HepG2 (cell line): Measurements from ENCODE around the gene NDUFS7. TPM values are rescaled to one million over a fixed set of nuclear protein-coding genes. Genes with fewer than 3 reads are reported as not detected.
A peak's percentile ranks its signal among the peaks of the same experiment; 100 is the strongest.

Experiments used
- AHR ChIP-seq: IDR thresholded peaks from 2 replicates; pipeline ENCODE4 v1.6.1; 2018; ENCODE audit warnings: missing genetic modification reagents, missing compliant biosample characterization
- KLF16 ChIP-seq, 2 experiments: sonication (generic) in 1 of 2; formaldehyde crosslinking in 1 of 2; IDR thresholded peaks; 2 replicates each; pipeline versions ENCODE4 v1.6.1 to v1.8.0; 2016 to 2023; ENCODE audit warnings: missing genetic modification reagents in 2 of 2, missing compliant biosample characterization in 1 of 2
- MAX ChIP-seq: IDR thresholded peaks from 2 replicates; pipeline ENCODE4 v1.6.1; 2012; ENCODE audit warnings: inconsistent platforms
- MTA1 ChIP-seq: sonication (generic); formaldehyde crosslinking; IDR thresholded peaks from 2 replicates; pipeline ENCODE4 v1.4.0; 2020; ENCODE audit warnings: missing genetic modification reagents, mild to moderate bottlenecking, borderline replicate concordance
- NFE2L2 ChIP-seq: fragments of 150-350 bp; IDR thresholded peaks from 2 replicates; pipeline ENCODE4 v1.6.1; 2014; ENCODE audit warnings: low read length
- NRL ChIP-seq: sonication (generic); formaldehyde crosslinking; IDR thresholded peaks from 2 replicates; pipeline ENCODE4 v1.5.0; 2020; ENCODE audit warnings: missing genetic modification reagents, mild to moderate bottlenecking, moderate library complexity, borderline replicate concordance
- POLR2G ChIP-seq: fragments of 200-400 bp; formaldehyde crosslinking; IDR thresholded peaks from 2 replicates; pipeline ENCODE4 v1.6.1; 2018; ENCODE audit warnings: mild to moderate bottlenecking, low read depth, low read length, moderate library complexity
- REST ChIP-seq, 2 experiments: IDR thresholded peaks; 2 replicates each; pipeline ENCODE4 v1.6.1; 2011 to 2012; ENCODE audit warnings: low read length in 2 of 2, borderline replicate concordance in 1 of 2, low read depth in 1 of 2, mild to moderate bottlenecking in 1 of 2, moderate library complexity in 1 of 2
- TBX2 ChIP-seq: sonication (generic); formaldehyde crosslinking; IDR thresholded peaks from 2 replicates; pipeline ENCODE4 v1.5.0; 2020; ENCODE audit warnings: missing genetic modification reagents, mild to moderate bottlenecking, borderline replicate concordance
- ZNF441 ChIP-seq: sonication (generic); formaldehyde crosslinking; IDR thresholded peaks from 2 replicates; pipeline ENCODE4 v1.7.0; 2021; ENCODE audit warnings: missing genetic modification reagents, borderline replicate concordance
- ZNF609 ChIP-seq: sonication (generic); formaldehyde crosslinking; IDR thresholded peaks from 2 replicates; pipeline ENCODE4 v1.4.0; 2020; ENCODE audit warnings: mild to moderate bottlenecking, missing genetic modification reagents, borderline replicate concordance
- ZNF770 ChIP-seq: sonication (generic); formaldehyde crosslinking; IDR thresholded peaks from 2 replicates; pipeline ENCODE4 v1.5.0; 2020; ENCODE audit warnings: mild to moderate bottlenecking, missing genetic modification reagents
- ZSCAN30 ChIP-seq: sonication (generic); formaldehyde crosslinking; IDR thresholded peaks from 2 replicates; pipeline ENCODE4 v1.5.0; 2020; ENCODE audit warnings: mild to moderate bottlenecking, missing genetic modification reagents
- polyA plus RNA-seq, 8 experiments: library from polyadenylated mRNA; depleted of rRNA in 3 of 8; stranded (reverse) in 7 of 8; unstranded in 1 of 8; fragments of >200 nt; fragmentation: Illumina TruSeq in 4 of 8; extraction: Trizol in 4 of 8; gene quantifications; 2 replicates each; pipeline versions ENCODE4 v1.2.1 to v1.2.3, GENCODE V29; 2011 to 2016; ENCODE audit warnings: low read depth in 4 of 8, missing spikeins in 1 of 8, mixed read lengths in 1 of 8; ENCODE audit not compliant: insufficient read depth in 1 of 8
- total RNA-seq, 5 experiments: library from RNA; depleted of rRNA; stranded (reverse); fragments of >200 nt; fragmentation: Illumina TruSeq; extraction: Trizol; gene quantifications; 2 replicates each; pipeline ENCODE4 v1.2.3, GENCODE V29; 2016; ENCODE audit warnings: low read depth in 1 of 5
- TF ChIP-seq, protein P1 (sequence below): sonication (generic); formaldehyde crosslinking; IDR thresholded peaks from 2 replicates; pipeline ENCODE4 v1.9.0; 2022; ENCODE audit warnings: missing genetic modification reagents, mild to moderate bottlenecking, borderline replicate concordance

Gene NDUFS7
- total and polyA plus RNA-seq, 2 of the 13 experiments (the other 11 are each of a cell fraction or from before 2014, with no cell fraction given) = 34.3 to 66.9 TPM

DNA sequence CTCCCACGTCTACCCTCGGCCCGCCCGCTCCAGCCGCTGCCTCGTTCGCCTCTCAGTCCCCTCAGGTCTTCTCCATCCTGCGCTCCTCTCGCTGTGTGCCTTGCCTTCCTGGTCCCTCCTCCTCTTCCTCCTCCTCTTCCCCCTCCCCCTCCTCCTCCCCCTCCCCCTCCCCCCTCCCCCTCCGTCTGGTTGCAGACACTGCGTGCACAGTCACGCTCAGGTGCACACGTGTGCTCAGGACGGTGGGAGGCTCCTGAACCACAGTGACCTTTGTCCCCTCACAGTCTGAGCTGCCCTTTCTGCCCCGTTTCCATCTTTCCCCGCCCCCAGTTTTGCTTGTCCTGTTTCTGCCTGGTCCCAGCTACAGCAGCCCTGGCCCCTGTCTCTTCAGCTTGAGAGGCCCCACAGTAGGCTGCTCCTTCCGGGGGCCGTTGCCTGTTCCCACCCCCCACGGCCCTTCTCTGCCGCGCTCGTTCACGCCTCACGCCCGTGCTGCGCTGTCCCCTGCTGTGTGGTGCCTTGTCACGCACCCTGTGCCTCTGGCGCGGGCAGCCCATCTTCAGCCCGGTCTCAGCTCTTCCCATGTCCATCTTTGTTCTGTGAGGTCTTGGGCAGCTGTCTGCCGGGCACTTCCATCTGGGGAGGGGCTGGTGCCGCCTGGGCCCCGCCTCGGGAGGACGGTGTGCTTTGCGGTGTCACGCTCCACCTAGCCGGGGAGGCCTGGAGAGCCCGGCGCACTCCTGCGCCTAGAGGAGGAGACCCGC lies 40.7 kb downstream of the NDUFS7 start (continued):
- TF ChIP-seq ZNF770 (CRISPR knock-in tag) = peak; percentile 27; the same call in 1 of the 2 replicates
- TF ChIP-seq MTA1 (CRISPR knock-in tag) = 0 out of 2 replicates have a peak, but pooled peaks have one; percentile 58
- TF ChIP-seq, protein P1, sequence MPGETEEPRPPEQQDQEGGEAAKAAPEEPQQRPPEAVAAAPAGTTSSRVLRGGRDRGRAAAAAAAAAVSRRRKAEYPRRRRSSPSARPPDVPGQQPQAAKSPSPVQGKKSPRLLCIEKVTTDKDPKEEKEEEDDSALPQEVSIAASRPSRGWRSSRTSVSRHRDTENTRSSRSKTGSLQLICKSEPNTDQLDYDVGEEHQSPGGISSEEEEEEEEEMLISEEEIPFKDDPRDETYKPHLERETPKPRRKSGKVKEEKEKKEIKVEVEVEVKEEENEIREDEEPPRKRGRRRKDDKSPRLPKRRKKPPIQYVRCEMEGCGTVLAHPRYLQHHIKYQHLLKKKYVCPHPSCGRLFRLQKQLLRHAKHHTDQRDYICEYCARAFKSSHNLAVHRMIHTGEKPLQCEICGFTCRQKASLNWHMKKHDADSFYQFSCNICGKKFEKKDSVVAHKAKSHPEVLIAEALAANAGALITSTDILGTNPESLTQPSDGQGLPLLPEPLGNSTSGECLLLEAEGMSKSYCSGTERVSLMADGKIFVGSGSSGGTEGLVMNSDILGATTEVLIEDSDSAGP (CRISPR knock-in tag) = peak; percentile 70
- TF ChIP-seq KLF16 (CRISPR knock-in tag; IDR thresholded peaks at IDR 0.05) = peak in 1 of 2 experiments; percentile 78; a peak in 2 of 4 replicates
- TF ChIP-seq POLR2G = peak; percentile 47; the same call in 1 of the 2 replicates
- no peak for TF ChIP-seq ZNF441 (CRISPR knock-in tag)
- TF ChIP-seq NRL (CRISPR knock-in tag) = peak; percentile 82
- 0 out of 4 replicates have a peak, but pooled peaks of 1 of the 2 experiments have one; percentile 30 for TF ChIP-seq REST (IDR thresholded peaks at IDR 0.05; ENCODE audit: borderline replicate concordance in 1 of 2, low read depth in 1 of 2, low read length in 2 of 2)
- TF ChIP-seq AHR (CRISPR knock-in tag) = no peak
- TF ChIP-seq ZSCAN30 (CRISPR knock-in tag) = no peak
- peak; percentile 91 for TF ChIP-seq MAX
- TF ChIP-seq NFE2L2 = peak; percentile 29; the same call in 1 of the 2 replicates
- TF ChIP-seq TBX2 (CRISPR knock-in tag) = 0 out of 2 replicates have a peak, but pooled peaks have one; percentile 38
- peak; percentile 32; the same call in 1 of the 2 replicates for TF ChIP-seq ZNF609 (CRISPR knock-in tag)
